Testis (tissue), 2 donors: Measurements from ENCODE around the gene GALNT11.

Experiments used
- CTCF ChIP-seq, 3 experiments: fragments of 450-650 bp in 2 of 3; fragments of 200-600 bp in 1 of 3; sonication (generic) in 1 of 3; IDR thresholded peaks; one replicate each; pipeline ENCODE4 v1.5.1; 2016 to 2019; ENCODE audit warnings: antibody characterized with exemption in 3 of 3, mild to moderate bottlenecking in 2 of 3, moderate library complexity in 1 of 3
- POLR2A ChIP-seq: fragments of 450-650 bp; IDR thresholded peaks from one replicate; pipeline ENCODE4 v1.6.1; 2017; ENCODE audit warnings: antibody characterized with exemption, mild to moderate bottlenecking, moderate library complexity

- TF ChIP-seq CTCF (IDR thresholded peaks at IDR 0.05) (no peak), POLR2A (no peak)
These were observed 97.1 kb downstream of the GALNT11 start for GRCh38 chr7:152122540-152122939.
